H9 (cell line): ENCODE results near the gene FTHL17. TPM values are rescaled to one million over a fixed set of nuclear protein-coding genes. Genes with fewer than 3 reads are reported as not detected.

ENCODE experiments used
- DNase-seq: peaks from one replicate; pipeline ENCODE4 v3.0.0-alpha.2; 2017
- H2AFZ ChIP-seq: one replicate; pipeline ENCODE4 v1.6.1; 2013; ENCODE audit warnings: mild to moderate bottlenecking, low read length, control low read depth, moderate library complexity
- H2AK5ac ChIP-seq: 2 replicates; pipeline ENCODE4 v1.6.1; 2013; ENCODE audit warnings: low read length, control low read depth, mixed read lengths; ENCODE audit not compliant: insufficient read length
- H2BK120ac ChIP-seq: one replicate; pipeline ENCODE4 v1.6.1; 2013; ENCODE audit warnings: low read depth, mild to moderate bottlenecking, low read length, control low read depth, inconsistent platforms; ENCODE audit not compliant: poor library complexity, severe bottlenecking
- H2BK12ac ChIP-seq: 2 replicates; pipeline ENCODE4 v1.6.1; 2013; ENCODE audit warnings: low read length, control low read depth, mixed read lengths, low read depth; ENCODE audit not compliant: insufficient read length
- H2BK15ac ChIP-seq: 2 replicates; pipeline ENCODE4 v1.6.1; 2013; ENCODE audit warnings: low read depth, low read length, control low read depth
- H2BK20ac ChIP-seq: one replicate; pipeline ENCODE4 v1.6.1; 2013; ENCODE audit warnings: low read depth, mild to moderate bottlenecking, low read length, control low read depth, inconsistent platforms; ENCODE audit not compliant: poor library complexity, severe bottlenecking
- H2BK5ac ChIP-seq: 2 replicates; pipeline ENCODE4 v1.6.1; 2013; ENCODE audit warnings: low read length, control low read depth, mixed read lengths; ENCODE audit not compliant: insufficient read length
- H3K14ac ChIP-seq: 2 replicates; pipeline ENCODE4 v1.6.1; 2013; ENCODE audit warnings: low read length, control low read depth; ENCODE audit not compliant: insufficient read depth
- H3K18ac ChIP-seq: 2 replicates; pipeline ENCODE4 v1.6.1; 2013; ENCODE audit warnings: low read depth, mild to moderate bottlenecking, mixed read lengths, low read length, control low read depth; ENCODE audit not compliant: insufficient read length
- H3K23ac ChIP-seq: 2 replicates; pipeline ENCODE4 v1.6.1; 2013; ENCODE audit warnings: low read length, control low read depth, mixed read lengths, low read depth; ENCODE audit not compliant: insufficient read length
- H3K23me2 ChIP-seq: 2 replicates; pipeline ENCODE4 v1.6.1; 2013; ENCODE audit warnings: low read depth, mild to moderate bottlenecking, mixed read lengths, low read length, control low read depth; ENCODE audit not compliant: insufficient read length, poor library complexity, severe bottlenecking
- H3K27ac ChIP-seq: 2 replicates; pipeline ENCODE4 v1.5.1; 2013; ENCODE audit warnings: low read length, control low read depth, mixed read lengths, low read depth; ENCODE audit not compliant: insufficient read length
- H3K27me3 ChIP-seq: 2 replicates; pipeline ENCODE4 v1.6.1; 2013; ENCODE audit warnings: low read length, control low read depth, inconsistent platforms; ENCODE audit not compliant: insufficient read depth
- H3K4ac ChIP-seq: 2 replicates; pipeline ENCODE4 v1.6.1; 2013; ENCODE audit warnings: low read depth, mild to moderate bottlenecking, control low read depth, inconsistent platforms, low read length, moderate library complexity
- H3K4me1 ChIP-seq: 2 replicates; pipeline ENCODE4 v1.6.1; 2013; ENCODE audit warnings: low read length, control low read depth, inconsistent platforms; ENCODE audit not compliant: insufficient read depth
- H3K4me2 ChIP-seq: 2 replicates; pipeline ENCODE4 v1.6.1; 2013; ENCODE audit warnings: low read length, control low read depth, mixed read lengths; ENCODE audit not compliant: insufficient read length, insufficient read depth
- H3K56ac ChIP-seq: 2 replicates; pipeline ENCODE4 v1.6.1; 2013; ENCODE audit warnings: low read depth, mild to moderate bottlenecking, mixed read lengths, low read length, control low read depth; ENCODE audit not compliant: insufficient read length
- H3K79me1 ChIP-seq: 2 replicates; pipeline ENCODE4 v1.6.1; 2013; ENCODE audit warnings: low read depth, mild to moderate bottlenecking, moderate library complexity, low read length, control low read depth, inconsistent platforms; ENCODE audit not compliant: insufficient read depth, poor library complexity, severe bottlenecking
- H3K79me2 ChIP-seq: 2 replicates; pipeline ENCODE4 v1.6.1; 2013; ENCODE audit warnings: low read length, control low read depth, inconsistent platforms; ENCODE audit not compliant: insufficient read depth
- H3K9ac ChIP-seq: 2 replicates; pipeline ENCODE4 v1.6.1; 2013; ENCODE audit warnings: low read length, control low read depth, mixed read lengths; ENCODE audit not compliant: insufficient read length; ENCODE audit errors: extremely low read depth
- H3K9me3 ChIP-seq: one replicate; pipeline ENCODE4 v1.6.1; 2013; ENCODE audit warnings: low read depth, low read length, inconsistent platforms; ENCODE audit not compliant: control insufficient read depth
- H3T11ph ChIP-seq: one replicate; pipeline ENCODE4 v1.6.1; 2013; ENCODE audit warnings: mild to moderate bottlenecking, low read length, control low read depth, inconsistent platforms
- H4K20me1 ChIP-seq: one replicate; pipeline ENCODE4 v1.6.1; 2013; ENCODE audit not compliant: control insufficient read depth, insufficient read length, insufficient read depth
- H4K5ac ChIP-seq: 2 replicates; pipeline ENCODE4 v1.6.1; 2013; ENCODE audit warnings: low read depth, mild to moderate bottlenecking, mixed read lengths, low read length, control low read depth; ENCODE audit not compliant: insufficient read length
- H4K8ac ChIP-seq: replicated peaks from 2 replicates; pipeline ENCODE4 v1.6.1; 2013; ENCODE audit warnings: low read length, control low read depth, mixed read lengths, low read depth; ENCODE audit not compliant: insufficient read length
- H4K91ac ChIP-seq: 2 replicates; pipeline ENCODE4 v1.6.1; 2013; ENCODE audit warnings: low read depth, mild to moderate bottlenecking, moderate library complexity, mixed read lengths, low read length, control low read depth; ENCODE audit not compliant: insufficient read length
- H3K27ac Mint-ChIP-seq, 3 experiments: 2 replicates in 2 of 3; 3 replicates in 1 of 3; pipeline ENCODE4 v1.8.0; 2020 to 2021; ENCODE audit warnings: mixed read lengths in 3 of 3, mild to moderate bottlenecking in 1 of 3, moderate library complexity in 1 of 3
- H3K27me3 Mint-ChIP-seq: 2 replicates; pipeline ENCODE4 v1.8.0; 2021; ENCODE audit warnings: low read depth, mild to moderate bottlenecking, moderate library complexity, mixed read lengths
- H3K36me3 Mint-ChIP-seq, 3 experiments: 2 replicates in 2 of 3; 3 replicates in 1 of 3; pipeline ENCODE4 v1.8.0; 2020 to 2021; ENCODE audit warnings: low read depth in 3 of 3, mixed read lengths in 3 of 3; ENCODE audit not compliant: insufficient read depth in 1 of 3
- H3K4me1 Mint-ChIP-seq, 2 experiments: 2 replicates each; pipeline ENCODE4 v1.8.0; 2020; ENCODE audit warnings: mixed read lengths in 2 of 2
- H3K4me3 Mint-ChIP-seq, 2 experiments: 2 replicates in 1 of 2; 3 replicates in 1 of 2; pipeline ENCODE4 v1.8.0; 2020 to 2021; ENCODE audit warnings: mild to moderate bottlenecking in 2 of 2, mixed read lengths in 2 of 2, moderate library complexity in 1 of 2
- H3K9me3 Mint-ChIP-seq, 2 experiments: 2 replicates in 1 of 2; 3 replicates in 1 of 2; pipeline ENCODE4 v1.8.0; 2020; ENCODE audit warnings: mild to moderate bottlenecking in 2 of 2, mixed read lengths in 2 of 2, moderate library complexity in 1 of 2
- WGBS: extraction: QIAGEN DNeasy Blood & Tissue Kit; methylation state at CpG from one replicate; pipeline ENCODE4 v1.1.7; 2013; ENCODE audit warnings: missing lambda C conversion rate, low lambda C conversion rate, mixed read lengths; ENCODE audit not compliant: insufficient read length; ENCODE audit errors: extremely low coverage; 5-methylcytosine and 5-hydroxymethylcytosine counted together
- total RNA-seq: library from RNA; stranded (reverse); gene quantifications from 2 replicates; pipeline ENCODE4 v1.2.1, GENCODE V29; 2021
- TF ChIP-seq, protein P1 (sequence below): fragments of 200-600 bp; sonication (generic); conservative IDR thresholded peaks from 3 replicates; pipeline ENCODE4 v1.8.0; 2021; ENCODE audit warnings: antibody characterized with exemption, mild to moderate bottlenecking

Gene FTHL17
- total RNA-seq, 1 experiment from 2014 or later = not detected

DNA sequence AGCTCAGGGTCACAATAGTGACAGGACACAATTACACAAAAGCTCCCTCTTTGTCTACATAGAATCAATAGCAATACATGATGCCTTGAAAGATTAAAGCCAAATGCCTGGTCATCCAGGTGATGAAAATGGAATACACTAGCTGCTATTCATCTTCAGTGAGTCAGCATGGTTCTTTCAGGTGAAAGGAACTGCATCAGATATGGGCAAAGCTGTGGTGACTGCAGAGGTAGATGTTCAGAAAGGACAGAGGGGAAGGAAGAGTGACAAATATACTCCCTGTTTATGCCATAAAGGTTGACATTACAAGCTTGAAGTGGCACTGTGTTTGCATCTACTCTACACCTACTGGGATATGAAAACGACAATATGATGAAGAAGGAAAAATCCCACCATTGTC, 20.0 kb upstream of the FTHL17 start:
- Histone ChIP-seq H3K9ac (no peak overlapping the region), H2BK120ac (no peak overlapping the region), H3K23ac (no peak overlapping the region), H4K5ac (no peak overlapping the region), H3K4ac (no peak overlapping the region), H2AFZ (no peak overlapping the region), H4K8ac (no peak overlapping the region), H2BK12ac (no peak overlapping the region), H2BK5ac (no peak overlapping the region), H3K56ac (no peak overlapping the region), H3K4me1 (no peaks in the 10 kb centered on the region), H3K18ac (no peak overlapping the region), H2AK5ac (no peak overlapping the region), H3K27ac (no peak overlapping the region), H3K79me2 (no peaks in the 10 kb centered on the region), H2BK20ac (no peak overlapping the region), H4K20me1 (no peaks in the 10 kb centered on the region), H3K4me2 (no peak overlapping the region), H3K27me3 (no peaks in the 10 kb centered on the region), H2BK15ac (no peak overlapping the region), H3K9me3 (no peaks in the 10 kb centered on the region), H3K23me2 (no peaks in the 10 kb centered on the region), H3K14ac (no peak overlapping the region), H4K91ac (no peak overlapping the region), H3T11ph (no peak overlapping the region), H3K79me1 (no peaks in the 10 kb centered on the region)
- Mint-ChIP-seq H3K4me1 (no peaks in the 10 kb centered on the region), H3K9me3 (peaks cover 57 to 75% of the 10 kb centered on the region in 2 experiments), H3K27me3 (no peaks in the 10 kb centered on the region), H3K27ac (no peak overlapping the region), H3K36me3 (peaks cover 4 to 7% (median 7%) of the 10 kb centered on the region in 3 experiments; a peak in 4 of 7 replicates), H3K4me3 (no peak overlapping the region; a peak in 1 of 5 replicates)
- DNase-seq = no peak
- no CpG with 5 or more reads among the region's 1 CpG for WGBS
- TF ChIP-seq, protein P1, sequence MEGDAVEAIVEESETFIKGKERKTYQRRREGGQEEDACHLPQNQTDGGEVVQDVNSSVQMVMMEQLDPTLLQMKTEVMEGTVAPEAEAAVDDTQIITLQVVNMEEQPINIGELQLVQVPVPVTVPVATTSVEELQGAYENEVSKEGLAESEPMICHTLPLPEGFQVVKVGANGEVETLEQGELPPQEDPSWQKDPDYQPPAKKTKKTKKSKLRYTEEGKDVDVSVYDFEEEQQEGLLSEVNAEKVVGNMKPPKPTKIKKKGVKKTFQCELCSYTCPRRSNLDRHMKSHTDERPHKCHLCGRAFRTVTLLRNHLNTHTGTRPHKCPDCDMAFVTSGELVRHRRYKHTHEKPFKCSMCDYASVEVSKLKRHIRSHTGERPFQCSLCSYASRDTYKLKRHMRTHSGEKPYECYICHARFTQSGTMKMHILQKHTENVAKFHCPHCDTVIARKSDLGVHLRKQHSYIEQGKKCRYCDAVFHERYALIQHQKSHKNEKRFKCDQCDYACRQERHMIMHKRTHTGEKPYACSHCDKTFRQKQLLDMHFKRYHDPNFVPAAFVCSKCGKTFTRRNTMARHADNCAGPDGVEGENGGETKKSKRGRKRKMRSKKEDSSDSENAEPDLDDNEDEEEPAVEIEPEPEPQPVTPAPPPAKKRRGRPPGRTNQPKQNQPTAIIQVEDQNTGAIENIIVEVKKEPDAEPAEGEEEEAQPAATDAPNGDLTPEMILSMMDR = no peak
